Measurements from ENCODE around the gene RNF144A. TPM values are rescaled to one million over a fixed set of nuclear protein-coding genes. Genes with fewer than 3 reads are reported as not detected.

Gene RNF144A
- total and polyA plus RNA-seq, 2 donors = 4.0 to 8.9 TPM

DNA sequence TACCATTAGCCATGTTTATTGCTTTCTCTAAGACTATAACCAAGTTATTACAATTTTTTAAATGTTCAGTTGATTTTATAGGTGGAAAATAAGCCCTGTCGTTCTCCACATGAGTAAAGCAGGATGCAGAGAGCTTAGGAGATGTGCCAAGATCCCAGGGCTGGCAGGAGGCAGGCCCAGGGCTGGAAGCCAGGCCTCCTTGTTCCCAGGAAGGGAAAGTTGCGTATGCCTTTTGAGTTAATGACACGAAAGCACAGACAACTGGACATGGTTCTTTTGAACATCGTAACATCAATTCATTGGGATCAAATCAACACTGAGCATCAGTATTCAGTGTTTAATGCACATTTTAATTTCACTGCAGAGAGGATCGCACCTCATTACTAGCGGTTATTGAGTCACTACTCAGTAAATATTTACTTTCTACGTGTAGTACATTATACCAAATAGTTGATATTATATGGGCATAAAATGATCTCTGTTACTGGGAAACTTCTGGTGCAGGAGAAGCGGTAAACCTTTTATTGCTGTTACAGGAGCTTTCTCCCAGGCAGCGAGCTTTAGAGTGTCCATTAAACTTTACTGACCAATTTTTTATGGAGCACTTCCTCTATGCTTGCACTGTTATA is 60.0 kb downstream of the RNF144A start:
- Histone ChIP-seq H3K9me3 (ENCODE audit: control insufficient read depth in 2 of 2, insufficient read depth in 1 of 2, low read length in 1 of 2) (peaks cover 0 to 9% of the 10 kb centered on the region in 2 donors), H3K36me3 (ENCODE audit: control insufficient read depth in 2 of 2, insufficient read depth in 2 of 2, low read length in 1 of 2) (peaks cover 0 to 3% of the 10 kb centered on the region in 2 donors), H3K4me3 (ENCODE audit: low read length in 2 of 2) (no peak overlapping the region), H3K4me1 (ENCODE audit: control insufficient read depth in 2 of 2, insufficient read depth in 2 of 2, low read length in 2 of 2) (no peaks in the 10 kb centered on the region), H3K27ac (ENCODE audit: low read depth in 1 of 2, low read length in 1 of 2) (no peak overlapping the region), H3K27me3 (ENCODE audit: control insufficient read depth in 2 of 2, insufficient read depth in 1 of 2, low read length in 1 of 2) (no peaks in the 10 kb centered on the region)
- 96% methylated on average over 9 of the region's 9 CpGs for WGBS
- DNase-seq (ENCODE audit: low read depth in 6 of 9, low spot score in 9 of 9) = no peak

DNA sequence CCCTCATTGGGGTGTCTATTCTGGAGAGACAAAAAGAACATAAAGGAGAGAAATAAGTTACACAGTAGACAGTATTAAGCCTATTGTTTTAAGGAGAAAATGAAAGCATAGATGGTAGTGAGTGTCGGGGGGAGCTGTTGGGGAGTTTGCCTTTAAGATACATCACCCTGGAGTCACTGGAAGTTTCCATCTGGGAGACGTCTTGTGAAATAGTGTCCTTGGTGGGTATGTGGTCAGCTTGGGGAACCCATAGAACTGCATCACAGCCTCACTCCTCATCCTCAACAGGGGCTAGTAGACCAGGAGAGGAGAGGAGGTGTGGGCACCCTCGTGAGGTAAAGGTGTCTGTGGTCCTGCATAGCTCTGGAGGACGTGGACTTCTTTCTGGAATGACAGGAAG is 60.6 kb downstream of the RNF144A start:
- Histone ChIP-seq H3K27ac (ENCODE audit: low read depth in 1 of 2, low read length in 1 of 2) (no peak overlapping the region), H3K36me3 (ENCODE audit: control insufficient read depth in 2 of 2, insufficient read depth in 2 of 2, low read length in 1 of 2) (peaks cover 0 to under 1% of the 10 kb centered on the region in 2 donors), H3K27me3 (ENCODE audit: control insufficient read depth in 2 of 2, insufficient read depth in 1 of 2, low read length in 1 of 2) (no peaks in the 10 kb centered on the region), H3K4me3 (ENCODE audit: low read length in 2 of 2) (no peak overlapping the region), H3K4me1 (ENCODE audit: control insufficient read depth in 2 of 2, insufficient read depth in 2 of 2, low read length in 2 of 2) (no peaks in the 10 kb centered on the region), H3K9me3 (ENCODE audit: control insufficient read depth in 2 of 2, insufficient read depth in 1 of 2, low read length in 1 of 2) (peaks cover 0 to 9% of the 10 kb centered on the region in 2 donors)
- no peak for DNase-seq (ENCODE audit: low read depth in 6 of 9, low spot score in 9 of 9)
- 96% methylated on average over 4 of the region's 4 CpGs for WGBS

DNA sequence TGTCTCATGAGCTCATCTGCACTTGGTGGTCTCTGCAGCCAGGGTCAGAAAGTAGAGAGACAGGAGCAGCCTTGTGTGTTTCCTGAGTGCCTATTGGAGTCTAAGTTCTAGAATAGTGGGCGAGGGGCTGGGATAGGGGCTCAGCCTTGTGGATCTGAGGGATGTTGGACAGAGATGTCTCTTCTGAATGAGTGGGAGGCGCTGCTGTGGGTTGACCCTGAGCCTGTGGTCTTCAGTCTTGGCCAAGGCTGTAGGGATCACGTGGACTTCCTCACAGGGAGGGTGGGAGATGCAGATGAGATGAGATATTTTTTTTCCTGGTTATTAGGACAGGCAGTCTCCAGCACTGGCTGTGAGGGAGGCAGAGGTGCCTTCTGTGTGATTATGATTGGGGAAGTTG is 61.8 kb downstream of the RNF144A start:
- Histone ChIP-seq H3K27ac (ENCODE audit: low read depth in 1 of 2, low read length in 1 of 2) (no peak overlapping the region), H3K27me3 (ENCODE audit: control insufficient read depth in 2 of 2, insufficient read depth in 1 of 2, low read length in 1 of 2) (no peaks in the 10 kb centered on the region), H3K36me3 (ENCODE audit: control insufficient read depth in 2 of 2, insufficient read depth in 2 of 2, low read length in 1 of 2) (no peaks in the 10 kb centered on the region), H3K4me3 (ENCODE audit: low read length in 2 of 2) (no peak overlapping the region), H3K4me1 (ENCODE audit: control insufficient read depth in 2 of 2, insufficient read depth in 2 of 2, low read length in 2 of 2) (no peaks in the 10 kb centered on the region), H3K9me3 (ENCODE audit: control insufficient read depth in 2 of 2, insufficient read depth in 1 of 2, low read length in 1 of 2) (peaks cover 0 to 9% of the 10 kb centered on the region in 2 donors)
- no peak for DNase-seq (ENCODE audit: low read depth in 6 of 9, low spot score in 9 of 9)
- WGBS = 96% methylated on average over 3 of the region's 3 CpGs

DNA sequence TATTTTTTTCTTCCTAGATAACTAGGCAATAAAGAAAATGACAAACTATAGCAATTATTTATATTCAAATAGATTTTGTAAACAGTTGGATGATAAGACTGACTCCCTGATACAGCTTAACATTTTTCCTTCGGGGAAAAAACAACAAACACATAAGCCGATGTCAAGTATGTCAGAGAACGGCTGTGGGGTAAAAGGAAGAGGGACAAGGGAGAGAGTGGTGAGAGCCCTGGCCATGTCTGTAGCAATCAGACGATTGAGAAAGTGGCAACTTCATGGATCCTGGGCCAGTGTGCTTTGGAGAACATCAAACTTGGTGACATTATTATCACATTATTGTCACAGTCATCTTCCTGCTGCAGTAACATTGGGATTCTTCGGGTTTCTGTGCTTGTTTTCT is 65.2 kb downstream of the RNF144A start:
- Histone ChIP-seq H3K27ac (ENCODE audit: low read depth in 1 of 2, low read length in 1 of 2) (no peak overlapping the region), H3K4me1 (ENCODE audit: control insufficient read depth in 2 of 2, insufficient read depth in 2 of 2, low read length in 2 of 2) (no peaks in the 10 kb centered on the region), H3K9me3 (ENCODE audit: control insufficient read depth in 2 of 2, insufficient read depth in 1 of 2, low read length in 1 of 2) (peaks cover 0 to 9% of the 10 kb centered on the region in 2 donors), H3K27me3 (ENCODE audit: control insufficient read depth in 2 of 2, insufficient read depth in 1 of 2, low read length in 1 of 2) (no peaks in the 10 kb centered on the region), H3K36me3 (ENCODE audit: control insufficient read depth in 2 of 2, insufficient read depth in 2 of 2, low read length in 1 of 2) (no peaks in the 10 kb centered on the region), H3K4me3 (ENCODE audit: low read length in 2 of 2) (no peak overlapping the region)
- DNase-seq (ENCODE audit: low read depth in 6 of 9, low spot score in 9 of 9) = no peak
- 96% methylated on average over 5 of the region's 5 CpGs for WGBS

DNA sequence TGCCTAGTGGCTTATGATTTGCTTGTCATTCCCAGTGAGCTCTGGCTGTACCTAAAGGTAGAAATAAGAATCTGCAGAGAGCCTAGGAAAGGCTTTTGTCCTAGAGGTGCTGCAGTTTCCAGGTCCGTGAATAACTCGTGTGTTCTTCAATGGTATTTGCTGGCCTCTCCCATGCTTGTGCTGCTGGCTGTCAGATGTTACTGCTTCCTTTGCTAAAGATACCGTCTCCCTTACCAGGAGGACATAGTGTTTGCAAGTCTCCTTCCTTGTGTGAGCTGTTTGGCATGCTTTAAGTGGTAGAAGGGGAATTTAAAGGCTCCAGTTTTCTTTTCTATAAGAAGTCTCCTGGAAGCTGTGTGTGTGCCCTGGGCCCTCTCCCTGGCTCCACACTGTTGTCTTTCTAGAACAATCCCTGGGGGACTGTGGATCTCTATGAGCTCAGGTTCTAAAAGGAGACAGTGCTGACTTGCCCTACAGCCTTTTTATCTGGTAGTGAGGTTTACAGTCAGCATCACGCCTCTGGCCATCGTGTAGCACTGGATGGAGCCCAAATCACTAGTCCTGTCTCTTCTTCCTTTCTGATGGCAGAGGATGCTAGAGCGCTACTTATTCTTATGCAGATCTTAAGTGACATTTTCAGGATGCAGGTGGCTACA is 65.8 kb downstream of the RNF144A start:
- no peak overlapping the region for H3K27ac ChIP-seq (ENCODE audit: low read depth in 1 of 2, low read length in 1 of 2)
- peaks cover 0 to 9% of the 10 kb centered on the region in 2 donors for H3K9me3 ChIP-seq (ENCODE audit: control insufficient read depth in 2 of 2, insufficient read depth in 1 of 2, low read length in 1 of 2)
- DNase-seq (ENCODE audit: low read depth in 6 of 9, low spot score in 9 of 9) = no peak
- no peak overlapping the region for H3K4me3 ChIP-seq (ENCODE audit: low read length in 2 of 2)
- 95% methylated on average over 6 of the region's 6 CpGs for WGBS
- no peaks in the 10 kb centered on the region for H3K36me3 ChIP-seq (ENCODE audit: control insufficient read depth in 2 of 2, insufficient read depth in 2 of 2, low read length in 1 of 2)
- H3K4me1 ChIP-seq (ENCODE audit: control insufficient read depth in 2 of 2, insufficient read depth in 2 of 2, low read length in 2 of 2) = no peaks in the 10 kb centered on the region
- no peaks in the 10 kb centered on the region for H3K27me3 ChIP-seq (ENCODE audit: control insufficient read depth in 2 of 2, insufficient read depth in 1 of 2, low read length in 1 of 2)

DNA sequence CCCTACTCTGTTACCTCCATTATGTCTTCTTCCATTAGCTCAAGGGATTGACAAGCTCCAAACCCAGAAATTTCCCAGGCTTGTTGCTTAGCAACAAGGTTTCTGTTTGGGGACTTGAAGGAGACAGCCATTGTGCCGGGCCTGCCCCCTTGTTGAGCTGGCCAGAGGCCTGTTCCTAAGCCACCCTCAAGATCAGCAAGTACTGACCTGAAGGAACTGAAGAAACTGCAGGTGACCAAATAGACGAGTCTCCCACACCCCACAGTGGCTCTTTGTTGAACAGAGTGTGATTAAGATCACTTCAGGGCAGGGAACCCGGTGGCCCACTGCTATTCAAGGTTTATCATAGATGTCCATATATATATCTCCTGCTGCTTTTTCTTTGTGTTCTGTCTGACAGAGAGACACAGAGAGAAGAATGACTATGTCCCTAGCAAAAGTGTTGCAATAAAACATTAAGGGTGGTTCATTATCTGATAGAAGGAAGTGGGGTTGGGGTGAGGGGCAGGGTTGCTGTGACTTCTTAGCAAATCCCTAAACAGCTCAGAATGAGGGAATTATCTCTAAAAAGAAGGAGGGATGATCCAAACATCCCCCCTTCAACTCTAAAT is 69.2 kb downstream of the RNF144A start:
- no peaks in the 10 kb centered on the region for H3K4me1 ChIP-seq (ENCODE audit: control insufficient read depth in 2 of 2, insufficient read depth in 2 of 2, low read length in 2 of 2)
- peaks cover 0 to 11% of the 10 kb centered on the region in 2 donors for H3K36me3 ChIP-seq (ENCODE audit: control insufficient read depth in 2 of 2, insufficient read depth in 2 of 2, low read length in 1 of 2)
- no peaks in the 10 kb centered on the region for H3K9me3 ChIP-seq (ENCODE audit: control insufficient read depth in 2 of 2, insufficient read depth in 1 of 2, low read length in 1 of 2)
- no peaks in the 10 kb centered on the region for H3K27me3 ChIP-seq (ENCODE audit: control insufficient read depth in 2 of 2, insufficient read depth in 1 of 2, low read length in 1 of 2)
- H3K27ac ChIP-seq (ENCODE audit: low read depth in 1 of 2, low read length in 1 of 2) = no peak overlapping the region
- no peak overlapping the region for H3K4me3 ChIP-seq (ENCODE audit: low read length in 2 of 2)
- DNase-seq (ENCODE audit: low read depth in 6 of 9, low spot score in 9 of 9) = no peak
- 85% methylated on average over 3 of the region's 3 CpGs for WGBS

DNA sequence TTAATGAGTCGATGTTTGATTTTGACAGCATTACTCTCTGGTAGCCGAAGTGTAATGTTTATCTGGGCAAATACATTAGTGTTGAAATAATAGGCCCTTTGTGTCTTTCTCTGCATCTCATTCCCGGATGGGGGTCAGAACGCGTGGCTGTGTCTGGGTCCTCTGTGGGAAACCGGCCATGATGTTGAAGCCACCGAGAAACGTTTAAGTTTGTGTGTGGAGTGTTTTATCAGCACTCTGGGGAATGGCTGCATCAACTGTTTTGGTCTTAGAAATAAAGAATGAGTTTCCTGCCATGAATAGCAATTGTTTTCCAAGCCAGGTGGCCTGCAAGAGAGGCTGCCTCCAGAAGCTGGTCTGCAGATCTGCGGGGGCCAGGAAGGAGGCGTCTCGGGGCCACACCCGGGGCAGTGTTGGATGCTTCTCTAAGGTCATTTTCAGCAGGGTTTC is 69.7 kb downstream of the RNF144A start:
- Histone ChIP-seq H3K4me3 (ENCODE audit: low read length in 2 of 2) (no peak overlapping the region), H3K9me3 (ENCODE audit: control insufficient read depth in 2 of 2, insufficient read depth in 1 of 2, low read length in 1 of 2) (no peaks in the 10 kb centered on the region), H3K27me3 (ENCODE audit: control insufficient read depth in 2 of 2, insufficient read depth in 1 of 2, low read length in 1 of 2) (no peaks in the 10 kb centered on the region), H3K27ac (ENCODE audit: low read depth in 1 of 2, low read length in 1 of 2) (no peak overlapping the region), H3K4me1 (ENCODE audit: control insufficient read depth in 2 of 2, insufficient read depth in 2 of 2, low read length in 2 of 2) (no peaks in the 10 kb centered on the region), H3K36me3 (ENCODE audit: control insufficient read depth in 2 of 2, insufficient read depth in 2 of 2, low read length in 1 of 2) (peaks cover 0 to 12% of the 10 kb centered on the region in 2 donors)
- 94% methylated on average over 12 of the region's 12 CpGs for WGBS
- DNase-seq (ENCODE audit: low read depth in 6 of 9, low spot score in 9 of 9) = no peak

DNA sequence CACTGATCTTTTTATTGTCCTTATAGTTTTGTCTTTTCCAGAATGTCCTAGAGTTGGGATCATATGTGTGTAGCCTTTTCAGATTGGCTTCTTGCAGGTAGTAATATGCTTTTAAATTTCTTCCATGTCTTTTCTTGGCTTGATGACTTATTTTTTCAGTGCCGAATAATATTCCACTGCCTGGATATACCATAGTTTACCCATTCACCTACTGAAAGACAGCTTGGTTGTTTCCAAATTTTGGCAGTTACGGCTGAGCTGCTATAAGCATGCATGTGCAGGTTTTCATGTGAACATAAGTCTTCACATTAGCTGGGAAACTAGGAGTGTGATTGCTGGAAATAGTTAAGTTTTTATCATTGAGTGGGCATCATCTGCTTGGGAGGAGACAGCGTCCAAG is 73.7 kb downstream of the RNF144A start:
- WGBS = 97% methylated on average over 3 of the region's 3 CpGs
- H3K36me3 ChIP-seq (ENCODE audit: control insufficient read depth in 2 of 2, insufficient read depth in 2 of 2, low read length in 1 of 2) = peaks cover 0 to 12% of the 10 kb centered on the region in 2 donors
- no peaks in the 10 kb centered on the region for H3K9me3 ChIP-seq (ENCODE audit: control insufficient read depth in 2 of 2, insufficient read depth in 1 of 2, low read length in 1 of 2)
- H3K27ac ChIP-seq (ENCODE audit: low read depth in 1 of 2, low read length in 1 of 2) = no peak overlapping the region
- no peaks in the 10 kb centered on the region for H3K27me3 ChIP-seq (ENCODE audit: control insufficient read depth in 2 of 2, insufficient read depth in 1 of 2, low read length in 1 of 2)
- no peak overlapping the region for H3K4me3 ChIP-seq (ENCODE audit: low read length in 2 of 2)
- no peak for DNase-seq (ENCODE audit: low read depth in 6 of 9, low spot score in 9 of 9)
- no peaks in the 10 kb centered on the region for H3K4me1 ChIP-seq (ENCODE audit: control insufficient read depth in 2 of 2, insufficient read depth in 2 of 2, low read length in 2 of 2)

DNA sequence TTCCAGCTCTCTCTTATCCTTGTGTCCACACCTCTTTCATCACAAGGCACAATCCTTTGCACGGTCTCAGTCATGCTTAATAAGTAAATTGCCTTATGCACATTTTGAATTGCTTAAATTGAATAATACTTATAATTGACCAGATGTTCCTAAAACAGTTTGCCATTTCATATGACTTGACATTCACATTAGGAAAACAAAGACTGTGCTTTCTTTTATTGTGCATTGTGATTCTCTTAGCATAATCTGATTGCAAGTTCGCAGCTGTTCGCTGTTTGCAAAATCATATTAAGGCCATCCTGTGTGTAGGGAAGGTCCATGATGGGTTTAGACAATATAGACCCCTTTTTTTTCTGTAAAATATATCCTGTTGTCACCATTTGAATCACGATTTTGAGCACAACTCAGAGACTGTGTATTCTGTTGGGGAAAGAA is 75.6 kb downstream of the RNF144A start:
- Histone ChIP-seq H3K4me1 (ENCODE audit: control insufficient read depth in 2 of 2, insufficient read depth in 2 of 2, low read length in 2 of 2) (no peaks in the 10 kb centered on the region), H3K36me3 (ENCODE audit: control insufficient read depth in 2 of 2, insufficient read depth in 2 of 2, low read length in 1 of 2) (peaks cover 0 to 12% of the 10 kb centered on the region in 2 donors), H3K27me3 (ENCODE audit: control insufficient read depth in 2 of 2, insufficient read depth in 1 of 2, low read length in 1 of 2) (no peaks in the 10 kb centered on the region), H3K27ac (ENCODE audit: low read depth in 1 of 2, low read length in 1 of 2) (no peak overlapping the region), H3K9me3 (ENCODE audit: control insufficient read depth in 2 of 2, insufficient read depth in 1 of 2, low read length in 1 of 2) (no peaks in the 10 kb centered on the region), H3K4me3 (ENCODE audit: low read length in 2 of 2) (no peak overlapping the region)
- no peak for DNase-seq (ENCODE audit: low read depth in 6 of 9, low spot score in 9 of 9)
- WGBS = 92% methylated on average over 4 of the region's 4 CpGs

Measured in thymus (tissue), 11 donors.